ENCODE data around the gene TBC1D2. TPM values are rescaled to one million over a fixed set of nuclear protein-coding genes. Genes with fewer than 3 reads are reported as not detected.

The TBC1D2 gene
- total and polyA plus RNA-seq, 7 donors = 1.3 to 2.9 (median 2.1) TPM

DNA sequence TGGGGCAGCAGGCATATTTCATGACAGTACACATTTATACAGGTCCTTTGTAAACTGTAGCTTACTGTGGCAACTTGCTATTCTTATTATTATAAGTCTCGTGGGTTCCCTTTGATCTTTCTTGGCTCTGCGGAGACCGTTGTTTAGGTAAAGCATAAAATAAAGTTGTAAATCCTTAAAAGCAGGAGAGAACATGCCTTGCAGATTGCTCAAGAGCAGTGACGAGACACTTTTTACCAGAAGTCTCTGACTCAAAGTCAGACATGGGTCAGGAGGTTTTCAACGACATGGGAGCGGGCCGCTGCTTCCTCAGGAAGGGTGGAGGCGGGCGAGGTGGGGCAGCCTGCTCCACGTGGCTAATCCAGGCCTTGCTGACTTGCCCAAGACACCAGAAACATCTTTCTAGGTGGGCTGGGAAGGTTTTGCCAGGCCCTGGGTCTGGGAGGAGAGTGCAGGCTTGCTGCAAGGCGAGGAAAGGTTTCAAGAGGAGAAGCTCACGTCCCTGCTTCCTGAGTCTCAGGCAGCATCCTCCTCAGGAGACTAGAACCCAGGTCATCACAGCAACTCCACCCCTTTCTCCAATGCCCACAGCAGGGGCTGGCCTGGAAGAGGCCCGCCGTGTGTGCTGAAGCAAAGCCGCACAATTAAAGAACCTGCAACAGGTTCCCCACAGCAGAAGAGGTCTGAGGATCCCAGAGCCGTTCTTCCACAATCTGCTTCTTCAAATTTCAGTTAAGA, 6.5 kb downstream of the TBC1D2 start:
- no peaks in the 10 kb centered on the region for H3K36me3 ChIP-seq (ENCODE audit: insufficient read depth in 1 of 2, low read depth in 1 of 2)
- H3K4me3 ChIP-seq = no peak overlapping the region
- ATAC-seq = peak in 2 of 4 donors; percentile 59
- no peaks in the 10 kb centered on the region for H3K27me3 ChIP-seq (ENCODE audit: insufficient read depth in 3 of 3, low read length in 2 of 3)
- peak overlapping the region; percentile 30 for H3K27ac ChIP-seq
- no peaks in the 10 kb centered on the region for H3K9me3 ChIP-seq
- peak; percentile 44 to 75 for DNase-seq
- 65 to 69% (median 65%) methylated on average over 16 of the region's 16 CpGs for WGBS, 3 donors
- H3K4me1 ChIP-seq = no peaks in the 10 kb centered on the region
- TF ChIP-seq, protein P1, sequence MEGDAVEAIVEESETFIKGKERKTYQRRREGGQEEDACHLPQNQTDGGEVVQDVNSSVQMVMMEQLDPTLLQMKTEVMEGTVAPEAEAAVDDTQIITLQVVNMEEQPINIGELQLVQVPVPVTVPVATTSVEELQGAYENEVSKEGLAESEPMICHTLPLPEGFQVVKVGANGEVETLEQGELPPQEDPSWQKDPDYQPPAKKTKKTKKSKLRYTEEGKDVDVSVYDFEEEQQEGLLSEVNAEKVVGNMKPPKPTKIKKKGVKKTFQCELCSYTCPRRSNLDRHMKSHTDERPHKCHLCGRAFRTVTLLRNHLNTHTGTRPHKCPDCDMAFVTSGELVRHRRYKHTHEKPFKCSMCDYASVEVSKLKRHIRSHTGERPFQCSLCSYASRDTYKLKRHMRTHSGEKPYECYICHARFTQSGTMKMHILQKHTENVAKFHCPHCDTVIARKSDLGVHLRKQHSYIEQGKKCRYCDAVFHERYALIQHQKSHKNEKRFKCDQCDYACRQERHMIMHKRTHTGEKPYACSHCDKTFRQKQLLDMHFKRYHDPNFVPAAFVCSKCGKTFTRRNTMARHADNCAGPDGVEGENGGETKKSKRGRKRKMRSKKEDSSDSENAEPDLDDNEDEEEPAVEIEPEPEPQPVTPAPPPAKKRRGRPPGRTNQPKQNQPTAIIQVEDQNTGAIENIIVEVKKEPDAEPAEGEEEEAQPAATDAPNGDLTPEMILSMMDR (IDR thresholded peaks at IDR 0.05) = no peak
- intact Hi-C loops (cut with DNase I) = no loop called here

DNA sequence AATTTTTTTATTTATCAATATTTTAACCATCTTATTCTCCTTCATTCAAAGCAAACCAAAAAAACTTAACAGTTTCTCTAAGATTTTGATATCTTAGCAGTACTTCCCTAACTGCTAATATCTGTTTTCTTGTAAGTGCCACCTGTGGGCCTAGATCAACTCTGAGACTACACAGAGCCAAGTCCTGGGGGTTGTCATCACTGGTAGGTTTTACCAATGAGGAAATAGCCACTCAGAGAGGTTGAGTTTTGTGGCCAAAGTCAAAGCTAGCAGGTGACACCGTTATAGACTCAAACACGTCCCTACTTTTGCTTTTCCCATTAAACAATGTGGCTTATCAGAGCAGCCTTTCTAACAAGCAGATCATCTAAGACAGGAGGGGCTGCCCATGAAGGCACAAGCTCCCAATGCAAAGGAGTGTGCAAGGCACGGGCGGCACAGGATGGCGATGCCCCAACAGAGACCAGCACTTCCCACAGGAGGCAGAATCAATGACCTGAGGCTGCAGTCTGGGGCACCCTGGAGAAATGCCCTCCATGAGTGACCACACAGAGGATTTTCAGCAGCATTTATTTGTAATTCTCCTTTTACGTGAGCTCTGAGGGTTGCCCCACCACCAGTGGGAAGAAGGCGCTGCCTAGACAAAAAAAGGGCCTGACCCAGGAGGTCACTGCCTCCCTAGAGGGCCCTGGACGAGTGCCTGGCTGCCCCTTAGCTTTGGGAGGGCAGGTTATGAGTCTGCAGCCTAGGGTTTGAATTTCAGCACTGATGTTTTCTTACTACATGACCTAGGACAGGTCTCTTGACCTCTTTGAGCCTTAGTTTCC, 7.4 kb downstream of the TBC1D2 start:
- DNase-seq (no peak), ATAC-seq (no peak)
- WGBS, 3 donors = 82 to 89% (median 83%) methylated on average over 8 of the region's 8 CpGs
- Histone ChIP-seq H3K27ac (peak overlapping the region; percentile 30), H3K4me3 (no peak overlapping the region), H3K4me1 (no peaks in the 10 kb centered on the region), H3K36me3 (ENCODE audit: insufficient read depth in 1 of 2, low read depth in 1 of 2) (peaks cover 0 to 5% of the 10 kb centered on the region in 2 donors), H3K27me3 (ENCODE audit: insufficient read depth in 3 of 3, low read length in 2 of 3) (no peaks in the 10 kb centered on the region), H3K9me3 (no peaks in the 10 kb centered on the region)
- TF ChIP-seq, protein P1 (IDR thresholded peaks at IDR 0.05) = no peak
- intact Hi-C loops (cut with DNase I) = no loop called here

DNA sequence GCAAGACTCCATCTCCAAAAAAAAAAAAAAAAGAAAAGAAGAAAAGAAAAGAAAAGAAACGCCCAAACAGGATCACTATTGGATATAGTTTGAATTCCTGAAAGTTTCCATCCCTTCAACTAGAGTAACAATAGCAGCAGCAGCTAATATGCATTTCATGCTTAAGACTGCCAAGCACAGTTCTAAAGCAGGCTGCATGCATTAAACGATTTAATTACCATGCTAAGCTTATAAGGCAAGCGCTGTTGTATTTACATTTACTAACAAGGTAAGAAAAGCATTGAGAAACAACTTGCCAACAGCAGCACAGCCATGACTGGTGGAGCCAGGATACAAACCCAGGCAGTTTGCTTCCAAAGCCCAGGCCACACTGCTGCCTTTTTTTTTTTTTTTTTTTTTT, 13.0 kb downstream of the TBC1D2 start:
- intact Hi-C loops (cut with DNase I) = no loop called here
- ATAC-seq (no peak), DNase-seq (no peak)
- 69 to 73% (median 70%) methylated on average over 3 of the region's 3 CpGs for WGBS, 3 donors
- Histone ChIP-seq H3K4me3 (no peak overlapping the region), H3K27me3 (ENCODE audit: insufficient read depth in 3 of 3, low read length in 2 of 3) (no peaks in the 10 kb centered on the region), H3K9me3 (no peaks in the 10 kb centered on the region), H3K27ac (no peak overlapping the region), H3K36me3 (ENCODE audit: insufficient read depth in 1 of 2, low read depth in 1 of 2) (peaks cover 0 to 6% of the 10 kb centered on the region in 2 donors), H3K4me1 (no peaks in the 10 kb centered on the region)
- TF ChIP-seq, protein P1 (IDR thresholded peaks at IDR 0.05) = no peak

DNA sequence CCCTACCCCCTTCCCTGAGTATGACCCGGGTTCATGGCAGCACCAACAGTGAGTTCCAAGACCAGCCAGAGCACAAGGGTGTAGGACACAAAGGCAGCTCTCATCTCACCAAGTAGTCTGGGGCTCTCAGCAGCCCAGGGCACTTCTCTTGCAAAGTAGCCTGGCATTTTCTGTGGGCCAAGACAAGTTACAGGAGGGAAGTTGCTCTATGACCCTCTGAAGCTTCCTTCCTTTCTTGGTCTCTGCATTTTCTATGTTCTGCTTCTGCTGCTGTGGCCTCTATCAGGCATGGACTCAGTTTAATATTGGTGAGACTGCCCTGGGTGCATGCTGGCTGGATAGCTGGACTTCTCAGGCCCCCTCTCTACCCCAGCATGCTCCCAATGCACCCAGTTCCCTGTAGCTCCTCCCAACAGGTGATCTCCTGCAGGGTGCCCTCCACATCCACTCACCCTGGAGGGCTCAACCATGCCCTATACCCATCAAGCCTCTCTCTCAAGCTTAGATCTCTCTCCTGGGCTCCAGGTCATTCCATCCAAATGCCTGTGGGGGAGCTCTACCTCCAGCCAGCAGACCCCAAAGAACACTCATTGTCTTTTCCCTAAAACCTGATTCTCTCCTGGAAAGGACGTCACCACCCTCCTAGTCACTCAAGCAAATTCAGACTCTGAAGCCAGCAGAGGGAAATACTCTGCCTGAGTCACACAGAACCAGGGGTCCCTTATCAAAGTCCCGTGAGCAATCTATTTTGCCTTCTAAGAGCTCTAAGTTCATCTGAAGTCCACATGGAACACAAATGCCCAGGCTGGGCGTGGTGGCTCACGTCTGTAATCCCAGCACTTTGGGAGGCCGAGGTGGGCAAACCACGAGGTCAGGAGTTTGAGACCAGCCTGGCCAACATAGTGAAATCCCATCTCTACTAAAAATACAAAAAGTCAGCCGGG, 13.8 kb downstream of the TBC1D2 start:
- 85 to 89% (median 89%) methylated on average over 8 of the region's 8 CpGs for WGBS, 3 donors
- Histone ChIP-seq H3K9me3 (no peaks in the 10 kb centered on the region), H3K4me3 (no peak overlapping the region), H3K36me3 (ENCODE audit: insufficient read depth in 1 of 2, low read depth in 1 of 2) (peaks cover 0 to 6% of the 10 kb centered on the region in 2 donors), H3K4me1 (no peaks in the 10 kb centered on the region), H3K27me3 (ENCODE audit: insufficient read depth in 3 of 3, low read length in 2 of 3) (no peaks in the 10 kb centered on the region), H3K27ac (no peak overlapping the region)
- no peak for DNase-seq
- ATAC-seq = no peak
- intact Hi-C loops (cut with DNase I) = no loop called here
- TF ChIP-seq, protein P1 (IDR thresholded peaks at IDR 0.05) = no peak
